ENCODE results near the gene MCEMP1.

GRCh38 chr19:7704280-7705060, 27.6 kb downstream of the MCEMP1 start:
- TF ChIP-seq, protein P1, sequence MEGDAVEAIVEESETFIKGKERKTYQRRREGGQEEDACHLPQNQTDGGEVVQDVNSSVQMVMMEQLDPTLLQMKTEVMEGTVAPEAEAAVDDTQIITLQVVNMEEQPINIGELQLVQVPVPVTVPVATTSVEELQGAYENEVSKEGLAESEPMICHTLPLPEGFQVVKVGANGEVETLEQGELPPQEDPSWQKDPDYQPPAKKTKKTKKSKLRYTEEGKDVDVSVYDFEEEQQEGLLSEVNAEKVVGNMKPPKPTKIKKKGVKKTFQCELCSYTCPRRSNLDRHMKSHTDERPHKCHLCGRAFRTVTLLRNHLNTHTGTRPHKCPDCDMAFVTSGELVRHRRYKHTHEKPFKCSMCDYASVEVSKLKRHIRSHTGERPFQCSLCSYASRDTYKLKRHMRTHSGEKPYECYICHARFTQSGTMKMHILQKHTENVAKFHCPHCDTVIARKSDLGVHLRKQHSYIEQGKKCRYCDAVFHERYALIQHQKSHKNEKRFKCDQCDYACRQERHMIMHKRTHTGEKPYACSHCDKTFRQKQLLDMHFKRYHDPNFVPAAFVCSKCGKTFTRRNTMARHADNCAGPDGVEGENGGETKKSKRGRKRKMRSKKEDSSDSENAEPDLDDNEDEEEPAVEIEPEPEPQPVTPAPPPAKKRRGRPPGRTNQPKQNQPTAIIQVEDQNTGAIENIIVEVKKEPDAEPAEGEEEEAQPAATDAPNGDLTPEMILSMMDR (IDR thresholded peaks at IDR 0.05) = no peak
- TF ChIP-seq EZH2phosphoT487 (IDR thresholded peaks at IDR 0.05) = no peak

All from neural progenitor cell (in vitro differentiated cells).